ENCODE results near the gene DDX52.
"Not testable (repeated sequence)": the region's sequence is repeated elsewhere in the genome, so short reads cannot be mapped to it uniquely, and the experiment has no call there.

DDX52 gene

GRCh38 chr17:37667039-37667438 lies 23.8 kb upstream of the DDX52 start:
- Mint-ChIP-seq H3K4me3 (no peak overlapping the region), H3K27ac (no peak overlapping the region), H3K9me3 (no peaks in the 10 kb centered on the region), H3K4me1 (peaks cover 4% of the 10 kb centered on the region), H3K27me3 (no peaks in the 10 kb centered on the region)
- DNase-seq (no peak), ATAC-seq (no peak)

- ATAC-seq: no peak
- H3K4me1 Mint-ChIP-seq: peaks cover 4% of the 10 kb centered on the region
Measured at GRCh38 chr17:37664214-37664613, 21.0 kb upstream of the DDX52 start.

GRCh38 chr17:37662353-37662752 lies 19.1 kb upstream of the DDX52 start:
- DNase-seq: no peak
- peaks cover 4% of the 10 kb centered on the region for H3K4me1 Mint-ChIP-seq
- no peaks in the 10 kb centered on the region for H3K9me3 Mint-ChIP-seq
- peaks cover 12% of the 10 kb centered on the region for H3K27me3 Mint-ChIP-seq
- ATAC-seq: no peak
- no peak overlapping the region for H3K4me3 Mint-ChIP-seq
- H3K27ac Mint-ChIP-seq: no peak overlapping the region

More at GRCh38 chr17:37664214-37664613, 21.0 kb upstream of the DDX52 start:
- no peaks in the 10 kb centered on the region for H3K9me3 Mint-ChIP-seq
- peaks cover 12% of the 10 kb centered on the region for H3K27me3 Mint-ChIP-seq
- DNase-seq: no peak
- H3K27ac Mint-ChIP-seq: no peak overlapping the region
- no peak overlapping the region for H3K4me3 Mint-ChIP-seq

DNA sequence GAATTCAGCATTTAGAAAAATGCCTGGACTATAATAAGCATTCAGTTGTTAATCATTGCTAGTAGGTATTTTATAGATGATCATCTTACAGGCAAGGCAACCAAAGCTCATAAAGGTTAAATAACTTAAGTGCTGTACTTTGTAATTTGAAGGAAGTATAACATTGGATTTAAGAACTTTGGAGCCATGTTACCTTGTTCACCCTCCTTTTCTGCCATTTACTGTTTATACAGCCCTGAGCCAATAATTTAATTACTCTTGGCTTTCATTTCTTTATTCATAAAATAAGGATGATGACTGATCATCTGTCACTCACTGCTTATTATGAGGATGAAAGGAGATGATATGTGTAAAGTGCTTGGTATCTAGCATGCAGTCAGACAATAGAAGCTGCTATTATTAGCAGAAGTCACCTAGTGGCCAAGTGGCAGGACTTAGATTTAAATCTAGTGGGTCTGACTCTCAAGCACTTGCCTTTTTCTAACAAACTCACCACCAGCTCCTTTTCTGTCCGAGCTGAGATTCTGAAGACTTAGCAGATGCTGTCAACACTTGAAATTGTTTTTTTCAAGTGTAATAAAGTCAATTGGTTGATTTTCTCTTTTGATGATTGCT lies 18.3 kb upstream of the DDX52 start:
- peaks cover 4% of the 10 kb centered on the region for H3K4me1 Mint-ChIP-seq
- peaks cover 12% of the 10 kb centered on the region for H3K27me3 Mint-ChIP-seq
- no peak for DNase-seq
- no peak for ATAC-seq
- no peaks in the 10 kb centered on the region for H3K9me3 Mint-ChIP-seq
- no peak overlapping the region for H3K4me3 Mint-ChIP-seq
- H3K27ac Mint-ChIP-seq: no peak overlapping the region

- peaks cover 12% of the 10 kb centered on the region for H3K27me3 Mint-ChIP-seq
- no peaks in the 10 kb centered on the region for H3K9me3 Mint-ChIP-seq
- no peak overlapping the region for H3K4me3 Mint-ChIP-seq
- ATAC-seq: no peak
- peaks cover 4% of the 10 kb centered on the region for H3K4me1 Mint-ChIP-seq
- DNase-seq: no peak
- H3K27ac Mint-ChIP-seq: no peak overlapping the region
Measured at GRCh38 chr17:37659925-37660324, 16.7 kb upstream of the DDX52 start.

- no peak overlapping the region for H3K4me3 Mint-ChIP-seq
- H3K27me3 Mint-ChIP-seq: peaks cover 23% of the 10 kb centered on the region
- peaks cover 8% of the 10 kb centered on the region for H3K4me1 Mint-ChIP-seq
- no peaks in the 10 kb centered on the region for H3K9me3 Mint-ChIP-seq
- DNase-seq: no peak
- ATAC-seq: no peak
- no peak overlapping the region for H3K27ac Mint-ChIP-seq
Measured at GRCh38 chr17:37657202-37657601, 14.0 kb upstream of the DDX52 start.

GRCh38 chr17:37651849-37652248 lies 8.6 kb upstream of the DDX52 start:
- DNase-seq (no peak), ATAC-seq (no peak)
- Mint-ChIP-seq H3K4me1 (peaks cover 6% of the 10 kb centered on the region), H3K27me3 (peaks cover 53% of the 10 kb centered on the region), H3K9me3 (no peaks in the 10 kb centered on the region), H3K27ac (no peak overlapping the region), H3K4me3 (no peak overlapping the region)

DNA sequence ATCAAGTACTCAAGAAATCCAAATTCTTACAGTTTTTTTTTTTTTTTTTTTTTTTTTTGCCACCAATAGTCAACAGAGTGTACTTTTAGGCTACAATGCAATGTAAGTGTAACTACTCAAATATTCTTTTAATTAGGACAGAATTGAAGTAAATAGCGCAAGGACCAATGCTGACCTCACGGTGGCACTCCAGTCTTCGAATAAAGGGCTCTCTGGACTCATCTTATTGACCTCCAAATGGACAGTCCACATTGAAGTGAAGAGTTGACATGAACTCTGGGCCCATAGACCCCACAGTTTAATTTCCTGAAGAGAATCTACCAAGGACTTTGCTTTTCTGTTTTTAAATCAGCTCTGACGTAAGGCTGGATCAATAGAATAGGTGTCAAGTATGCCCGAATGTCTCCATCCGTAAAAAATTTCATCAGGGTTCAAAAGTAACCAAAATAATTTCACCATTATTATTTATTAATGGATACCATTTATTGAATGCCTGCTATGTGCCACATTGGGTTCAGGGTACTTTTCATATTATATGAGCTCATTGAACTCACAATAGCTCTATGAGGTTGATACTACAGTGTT lies 7.3 kb upstream of the DDX52 start:
- H3K27ac Mint-ChIP-seq: no peak overlapping the region
- ATAC-seq (peak; percentile 43), DNase-seq (peak in 1 of 2 donors; percentile 20)
- peaks cover 66% of the 10 kb centered on the region for H3K27me3 Mint-ChIP-seq
- peaks cover 6% of the 10 kb centered on the region for H3K4me1 Mint-ChIP-seq
- H3K9me3 Mint-ChIP-seq: no peaks in the 10 kb centered on the region
- H3K4me3 Mint-ChIP-seq: no peak overlapping the region

DNA sequence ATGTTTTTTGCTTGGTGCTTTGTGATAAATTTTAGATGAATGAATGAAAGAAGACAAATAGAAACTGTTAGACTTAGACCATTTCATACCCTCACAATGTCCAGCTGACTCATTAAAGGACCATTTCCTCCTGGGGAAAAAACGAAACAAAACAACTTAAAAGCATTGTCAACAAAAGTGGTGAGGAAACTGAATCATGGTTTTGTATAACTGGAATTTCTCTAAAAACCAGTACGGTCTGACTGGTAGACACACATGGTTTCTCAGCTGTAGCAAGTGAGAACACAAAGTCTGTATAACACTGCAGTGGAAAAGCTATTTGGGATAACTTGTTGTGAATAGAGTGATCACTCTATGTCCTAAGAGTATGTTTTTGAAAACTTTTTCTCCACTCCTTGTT lies 5.3 kb upstream of the DDX52 start:
- H3K9me3 Mint-ChIP-seq: no peaks in the 10 kb centered on the region
- peaks cover 80% of the 10 kb centered on the region for H3K27me3 Mint-ChIP-seq
- H3K4me1 Mint-ChIP-seq: peaks cover 9% of the 10 kb centered on the region
- no peak for ATAC-seq
- H3K4me3 Mint-ChIP-seq: no peak overlapping the region
- H3K27ac Mint-ChIP-seq: no peak overlapping the region
- DNase-seq: no peak

DNA sequence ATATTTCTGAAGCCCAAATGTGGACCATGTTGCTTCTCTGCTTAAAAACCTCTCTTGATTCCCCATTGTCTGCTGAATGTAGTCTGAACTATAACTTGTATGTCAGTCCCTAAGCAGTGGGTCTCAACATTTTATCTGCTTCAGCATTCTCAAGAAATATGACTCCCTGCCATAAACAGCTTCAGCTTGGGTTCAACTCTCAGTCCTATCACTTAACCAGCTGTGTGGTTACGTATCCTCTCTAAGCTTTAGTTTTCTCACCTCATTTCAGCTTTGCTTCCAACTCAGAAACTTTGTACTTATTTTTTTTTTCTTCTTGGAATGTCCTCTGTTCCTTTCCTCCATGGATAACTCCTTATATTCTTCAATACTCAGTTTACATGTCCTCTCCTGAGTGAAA lies 4.6 kb upstream of the DDX52 start:
- ATAC-seq: no peak
- Mint-ChIP-seq H3K9me3 (no peaks in the 10 kb centered on the region), H3K4me1 (peaks cover 4% of the 10 kb centered on the region)

GRCh38 chr17:37643869-37644268 lies 623 bp upstream of the DDX52 start:
- ATAC-seq (no peak), DNase-seq (no peak)
- Mint-ChIP-seq H3K27me3 (peaks cover 46% of the 10 kb centered on the region), H3K4me1 (peaks cover 29% of the 10 kb centered on the region), H3K27ac (no peak overlapping the region), H3K4me3 (peak overlapping the region; percentile 90 to 91), H3K9me3 (no peaks in the 10 kb centered on the region)

More for the DNA sequence above, 4.6 kb upstream of the DDX52 start:
- H3K27me3 Mint-ChIP-seq: peaks cover 75% of the 10 kb centered on the region
- H3K4me3 Mint-ChIP-seq: no peak overlapping the region
- no peak for DNase-seq
- no peak overlapping the region for H3K27ac Mint-ChIP-seq

DNA sequence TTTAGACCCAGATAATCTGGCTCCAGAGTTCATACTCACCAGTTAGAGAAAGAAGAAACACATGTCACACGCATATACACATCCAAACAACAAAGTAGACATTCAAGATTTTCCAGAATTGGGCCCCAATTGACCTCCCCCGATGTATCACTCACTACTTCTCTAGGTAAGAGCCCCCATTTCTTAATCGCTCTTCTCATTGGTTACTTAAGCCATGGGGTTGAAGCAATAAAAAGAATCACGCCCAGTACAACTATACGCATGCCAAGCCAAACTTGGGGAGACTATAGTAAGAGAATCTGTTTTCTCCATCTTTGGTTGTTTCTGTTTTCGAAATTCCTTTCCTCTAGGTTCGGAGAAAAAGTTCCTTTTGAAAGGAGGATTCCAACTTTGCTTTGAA lies 565 bp downstream of the DDX52 start:
- peaks cover 34% of the 10 kb centered on the region for H3K27me3 Mint-ChIP-seq
- DNase-seq (no peak), ATAC-seq (peak; percentile 53)
- H3K4me3 Mint-ChIP-seq: peak overlapping the region; percentile 90 to 91
- H3K27ac Mint-ChIP-seq: peak overlapping the region; percentile 86 to 94
- no peaks in the 10 kb centered on the region for H3K9me3 Mint-ChIP-seq
- H3K4me1 Mint-ChIP-seq: peaks cover 29% of the 10 kb centered on the region

- H3K27me3 Mint-ChIP-seq: peaks cover 15% of the 10 kb centered on the region
- DNase-seq: no peak
- no peak overlapping the region for H3K27ac Mint-ChIP-seq
- H3K4me1 Mint-ChIP-seq: peaks cover 29% of the 10 kb centered on the region
- H3K9me3 Mint-ChIP-seq: no peaks in the 10 kb centered on the region
- peak overlapping the region in 1 of 2 donors; percentile 20 for H3K4me3 Mint-ChIP-seq
- no peak for ATAC-seq
Measured at GRCh38 chr17:37640015-37640414, 3.2 kb downstream of the DDX52 start.

DNA sequence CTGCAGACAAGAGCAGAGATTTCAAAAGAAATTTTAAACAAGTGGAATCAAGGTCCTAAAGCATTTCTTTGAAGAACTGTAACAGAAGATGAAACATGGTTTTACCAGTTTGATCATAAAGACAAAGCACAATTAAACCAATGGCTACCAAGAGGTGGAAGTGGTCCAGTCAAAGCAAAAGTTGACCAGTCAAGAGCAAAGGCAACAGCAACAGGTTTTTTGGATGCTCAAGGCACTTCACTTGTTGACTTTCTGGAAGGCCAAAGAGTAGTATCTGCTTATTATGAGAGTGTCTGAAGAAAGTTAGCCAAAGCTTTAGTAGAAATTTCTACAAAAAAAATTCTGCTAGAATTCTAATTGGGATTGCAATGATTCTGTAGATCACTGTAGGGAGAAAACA lies 5.3 kb downstream of the DDX52 start:
- ATAC-seq: no peak
- DNase-seq: no peak
- Mint-ChIP-seq H3K9me3 (no peaks in the 10 kb centered on the region), H3K27ac (no peak overlapping the region), H3K27me3 (no peaks in the 10 kb centered on the region), H3K4me3 (no peak overlapping the region), H3K4me1 (peaks cover 25% of the 10 kb centered on the region)

DNA sequence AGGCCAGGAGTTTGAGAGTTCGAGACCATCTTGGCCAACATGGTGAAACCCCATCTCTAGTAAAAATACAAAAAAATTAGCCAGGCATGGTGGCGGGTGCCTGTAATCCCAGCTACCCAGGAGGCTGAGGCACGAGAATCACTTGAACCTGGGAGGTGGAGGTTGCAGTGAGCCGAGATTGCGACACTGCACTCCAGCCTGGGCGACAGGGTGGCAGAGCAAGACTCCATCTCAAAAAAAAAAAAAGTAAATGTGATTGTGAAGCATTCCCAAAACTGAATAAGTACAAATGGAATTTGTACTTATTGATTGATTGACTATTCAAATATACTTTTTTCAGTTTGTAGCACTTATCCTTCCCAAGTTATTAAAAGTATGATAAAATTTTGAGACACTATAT lies 26.8 kb downstream of the DDX52 start:
- ATAC-seq, DNase-seq, H3K4me1 Mint-ChIP-seq, H3K27me3 Mint-ChIP-seq, H3K9me3 Mint-ChIP-seq, H3K4me3 Mint-ChIP-seq: not testable (repeated sequence)
- peak overlapping the region in 1 of 2 donors; percentile 71 for H3K27ac Mint-ChIP-seq

- no peaks in the 10 kb centered on the region for H3K9me3 Mint-ChIP-seq
- peaks cover 3% of the 10 kb centered on the region for H3K4me1 Mint-ChIP-seq
- no peak for ATAC-seq
- H3K27me3 Mint-ChIP-seq: no peaks in the 10 kb centered on the region
- H3K4me3 Mint-ChIP-seq: no peak overlapping the region
- H3K27ac Mint-ChIP-seq: no peak overlapping the region
- DNase-seq: no peak
Measured at GRCh38 chr17:37614823-37615222, 28.4 kb downstream of the DDX52 start.

DNA sequence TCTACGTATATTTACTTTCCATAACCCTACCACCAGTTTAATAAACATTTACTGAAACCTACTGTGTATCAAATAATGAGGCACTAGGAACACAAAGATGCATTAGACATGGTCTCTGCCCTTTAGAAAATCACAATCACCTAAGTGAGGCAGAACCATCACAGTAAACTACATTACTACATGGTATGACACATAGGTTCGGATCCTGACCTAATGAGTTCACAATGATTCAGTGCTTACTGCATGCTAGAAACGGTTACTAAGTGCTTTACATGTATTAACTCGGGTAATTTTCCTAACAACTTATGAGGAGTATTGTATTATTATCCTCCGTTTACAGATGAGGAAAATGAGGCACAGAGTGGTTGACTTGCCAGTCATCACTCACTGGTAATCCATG lies 28.9 kb downstream of the DDX52 start:
- H3K27me3 Mint-ChIP-seq: no peaks in the 10 kb centered on the region
- no peak for DNase-seq
- H3K9me3 Mint-ChIP-seq: no peaks in the 10 kb centered on the region
- peaks cover 4% of the 10 kb centered on the region for H3K4me1 Mint-ChIP-seq
- H3K4me3 Mint-ChIP-seq: no peak overlapping the region
- H3K27ac Mint-ChIP-seq: no peak overlapping the region
- ATAC-seq: no peak

All from stimulated activated naive CD8-positive, alpha-beta T cell treated with anti-CD3 and anti-CD28 coated beads, Interleukin-15, amount 100 ng/mL, for 72 hours (primary cell).